Lower leg skin (tissue), 3 donors: ENCODE data around the gene LTBP4.

Experiments used
- POLR2A ChIP-seq, 2 donors: fragments of 450-650 bp; IDR thresholded peaks; one replicate each; pipeline ENCODE4 v1.6.1; 2016 to 2017; ENCODE audit warnings: antibody characterized with exemption in 2 of 2, mild to moderate bottlenecking in 1 of 2, moderate library complexity in 1 of 2
- TF ChIP-seq, protein P1 (sequence below), 3 donors: fragments of 450-650 bp; IDR thresholded peaks; one replicate each; pipeline ENCODE4 v1.5.1; 2016; ENCODE audit warnings: antibody characterized with exemption in 3 of 3, mild to moderate bottlenecking in 3 of 3, moderate library complexity in 2 of 3

GRCh38 chr19:40561947-40562346, 39.2 kb upstream of the LTBP4 start:
- TF ChIP-seq, protein P1, sequence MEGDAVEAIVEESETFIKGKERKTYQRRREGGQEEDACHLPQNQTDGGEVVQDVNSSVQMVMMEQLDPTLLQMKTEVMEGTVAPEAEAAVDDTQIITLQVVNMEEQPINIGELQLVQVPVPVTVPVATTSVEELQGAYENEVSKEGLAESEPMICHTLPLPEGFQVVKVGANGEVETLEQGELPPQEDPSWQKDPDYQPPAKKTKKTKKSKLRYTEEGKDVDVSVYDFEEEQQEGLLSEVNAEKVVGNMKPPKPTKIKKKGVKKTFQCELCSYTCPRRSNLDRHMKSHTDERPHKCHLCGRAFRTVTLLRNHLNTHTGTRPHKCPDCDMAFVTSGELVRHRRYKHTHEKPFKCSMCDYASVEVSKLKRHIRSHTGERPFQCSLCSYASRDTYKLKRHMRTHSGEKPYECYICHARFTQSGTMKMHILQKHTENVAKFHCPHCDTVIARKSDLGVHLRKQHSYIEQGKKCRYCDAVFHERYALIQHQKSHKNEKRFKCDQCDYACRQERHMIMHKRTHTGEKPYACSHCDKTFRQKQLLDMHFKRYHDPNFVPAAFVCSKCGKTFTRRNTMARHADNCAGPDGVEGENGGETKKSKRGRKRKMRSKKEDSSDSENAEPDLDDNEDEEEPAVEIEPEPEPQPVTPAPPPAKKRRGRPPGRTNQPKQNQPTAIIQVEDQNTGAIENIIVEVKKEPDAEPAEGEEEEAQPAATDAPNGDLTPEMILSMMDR (IDR thresholded peaks at IDR 0.05), result no peak
- TF ChIP-seq POLR2A (IDR thresholded peaks at IDR 0.05), result no peak
